Measurements from ENCODE around the gene ZNF853.
A peak's percentile ranks its signal among the peaks of the same experiment; 100 is the strongest.

ZNF853 gene

DNA sequence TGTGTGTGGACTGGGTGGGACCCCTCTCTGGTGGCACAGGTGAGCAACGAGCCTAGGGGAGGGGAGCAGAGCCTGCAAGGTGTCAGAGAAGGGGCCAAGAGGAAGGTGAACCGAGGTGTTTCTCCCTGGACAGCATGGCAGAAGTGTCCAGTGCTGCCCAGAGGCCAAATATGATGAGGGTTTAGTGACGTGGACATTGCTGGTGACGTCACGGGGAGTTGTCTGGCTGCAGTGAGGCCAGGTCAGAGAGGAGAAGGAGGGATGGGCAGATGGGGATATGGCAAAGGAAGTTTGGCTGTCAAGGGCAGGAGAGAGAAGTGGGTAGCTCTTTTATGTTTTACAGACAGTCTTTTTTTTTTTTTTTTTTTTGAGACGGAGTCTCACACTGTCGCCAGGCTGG lies 2.6 kb upstream of the ZNF853 start:
- no peak for DNase-seq (ENCODE audit: low read depth)
- TF ChIP-seq, protein P1, sequence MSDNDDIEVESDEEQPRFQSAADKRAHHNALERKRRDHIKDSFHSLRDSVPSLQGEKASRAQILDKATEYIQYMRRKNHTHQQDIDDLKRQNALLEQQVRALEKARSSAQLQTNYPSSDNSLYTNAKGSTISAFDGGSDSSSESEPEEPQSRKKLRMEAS (IDR thresholded peaks at IDR 0.05; ENCODE audit: low read depth, low read length): no peak
- TF ChIP-seq, protein P2, sequence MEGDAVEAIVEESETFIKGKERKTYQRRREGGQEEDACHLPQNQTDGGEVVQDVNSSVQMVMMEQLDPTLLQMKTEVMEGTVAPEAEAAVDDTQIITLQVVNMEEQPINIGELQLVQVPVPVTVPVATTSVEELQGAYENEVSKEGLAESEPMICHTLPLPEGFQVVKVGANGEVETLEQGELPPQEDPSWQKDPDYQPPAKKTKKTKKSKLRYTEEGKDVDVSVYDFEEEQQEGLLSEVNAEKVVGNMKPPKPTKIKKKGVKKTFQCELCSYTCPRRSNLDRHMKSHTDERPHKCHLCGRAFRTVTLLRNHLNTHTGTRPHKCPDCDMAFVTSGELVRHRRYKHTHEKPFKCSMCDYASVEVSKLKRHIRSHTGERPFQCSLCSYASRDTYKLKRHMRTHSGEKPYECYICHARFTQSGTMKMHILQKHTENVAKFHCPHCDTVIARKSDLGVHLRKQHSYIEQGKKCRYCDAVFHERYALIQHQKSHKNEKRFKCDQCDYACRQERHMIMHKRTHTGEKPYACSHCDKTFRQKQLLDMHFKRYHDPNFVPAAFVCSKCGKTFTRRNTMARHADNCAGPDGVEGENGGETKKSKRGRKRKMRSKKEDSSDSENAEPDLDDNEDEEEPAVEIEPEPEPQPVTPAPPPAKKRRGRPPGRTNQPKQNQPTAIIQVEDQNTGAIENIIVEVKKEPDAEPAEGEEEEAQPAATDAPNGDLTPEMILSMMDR (IDR thresholded peaks at IDR 0.05; ENCODE audit: low read depth, low read length): no peak
- TF ChIP-seq POLR2A (IDR thresholded peaks at IDR 0.05; ENCODE audit: extremely low read depth, insufficient read length) (no peak), MYC (IDR thresholded peaks at IDR 0.05; ENCODE audit: low read depth, low read length) (no peak)
- H3K4me3 ChIP-seq (ENCODE audit: low read depth, low read length): no peak overlapping the region

DNA sequence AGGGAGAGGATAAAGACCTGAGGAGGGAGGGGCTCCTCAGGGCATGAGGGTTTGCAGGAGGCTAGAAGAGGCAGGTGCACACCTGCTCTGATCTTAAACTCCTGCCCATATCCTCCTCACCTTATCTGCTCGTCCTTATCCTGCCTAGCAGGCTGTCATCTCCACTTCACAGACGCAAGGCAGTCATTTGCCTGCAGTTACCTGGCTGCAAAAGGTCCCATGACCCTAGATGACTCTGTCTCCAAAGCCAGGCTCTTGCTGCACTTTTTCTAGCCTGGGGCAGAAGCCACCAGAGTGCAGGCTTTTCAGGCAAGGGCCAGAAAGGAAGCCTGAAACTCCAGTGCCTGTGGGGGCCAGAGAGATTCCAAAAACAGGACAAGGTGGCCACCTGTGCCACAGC lies 1.7 kb upstream of the ZNF853 start:
- no peak overlapping the region for H3K4me3 ChIP-seq (ENCODE audit: low read depth, low read length)
- DNase-seq (ENCODE audit: low read depth): no peak
- TF ChIP-seq, protein P2 (IDR thresholded peaks at IDR 0.05; ENCODE audit: low read depth, low read length): no peak
- TF ChIP-seq, protein P1 (IDR thresholded peaks at IDR 0.05; ENCODE audit: low read depth, low read length): no peak
- TF ChIP-seq POLR2A (IDR thresholded peaks at IDR 0.05; ENCODE audit: extremely low read depth, insufficient read length) (no peak), MYC (IDR thresholded peaks at IDR 0.05; ENCODE audit: low read depth, low read length) (no peak)

DNA sequence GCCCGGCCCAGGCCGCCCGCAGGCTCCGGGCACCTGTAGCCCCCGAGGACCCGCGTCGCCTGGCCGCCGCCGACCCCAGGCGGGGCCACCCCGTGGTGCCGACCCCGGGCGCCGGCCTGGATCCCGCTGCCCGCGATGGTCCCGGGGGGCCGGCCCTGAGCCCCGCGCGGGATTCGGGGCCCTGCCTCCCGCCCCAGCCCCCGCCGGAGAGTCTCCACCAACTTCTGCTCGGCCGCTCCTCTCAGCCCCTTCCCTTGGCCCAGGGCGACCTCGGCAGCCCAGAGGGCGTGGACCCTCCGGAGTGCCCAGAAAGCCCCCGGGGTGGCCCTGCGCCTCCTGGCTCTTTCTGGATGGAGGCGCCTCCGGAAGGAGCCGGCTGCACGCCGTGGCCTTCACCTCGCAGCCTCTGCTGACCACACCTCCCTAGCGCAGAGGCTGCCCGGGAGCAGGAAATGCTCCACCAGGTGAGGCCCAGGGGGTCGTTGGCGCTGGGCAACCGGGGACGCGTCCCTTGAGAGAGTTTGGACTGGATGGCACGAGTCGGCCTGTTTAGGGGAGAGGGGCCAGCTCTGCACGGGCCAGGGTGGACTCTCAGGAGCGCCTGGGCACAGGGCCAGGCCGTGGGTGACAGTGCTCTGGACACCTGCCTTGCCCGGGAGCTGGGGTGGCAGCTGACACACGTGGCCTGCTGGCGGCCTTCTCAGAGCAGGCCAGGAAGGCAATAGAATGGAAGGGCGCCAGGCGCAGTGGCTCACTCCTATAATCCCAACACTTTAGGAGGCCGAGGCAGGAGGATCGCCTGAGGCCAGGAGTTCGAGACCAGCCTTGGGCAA lies 529 bp downstream of the ZNF853 start:
- TF ChIP-seq, protein P1 (IDR thresholded peaks at IDR 0.05; ENCODE audit: low read depth, low read length): no peak
- TF ChIP-seq POLR2A (IDR thresholded peaks at IDR 0.05; ENCODE audit: extremely low read depth, insufficient read length) (no peak), MYC (IDR thresholded peaks at IDR 0.05; ENCODE audit: low read depth, low read length) (no peak)
- TF ChIP-seq, protein P2 (IDR thresholded peaks at IDR 0.05; ENCODE audit: low read depth, low read length): no peak
- DNase-seq (ENCODE audit: low read depth): no peak
- H3K4me3 ChIP-seq (ENCODE audit: low read depth, low read length): no peak overlapping the region

DNA sequence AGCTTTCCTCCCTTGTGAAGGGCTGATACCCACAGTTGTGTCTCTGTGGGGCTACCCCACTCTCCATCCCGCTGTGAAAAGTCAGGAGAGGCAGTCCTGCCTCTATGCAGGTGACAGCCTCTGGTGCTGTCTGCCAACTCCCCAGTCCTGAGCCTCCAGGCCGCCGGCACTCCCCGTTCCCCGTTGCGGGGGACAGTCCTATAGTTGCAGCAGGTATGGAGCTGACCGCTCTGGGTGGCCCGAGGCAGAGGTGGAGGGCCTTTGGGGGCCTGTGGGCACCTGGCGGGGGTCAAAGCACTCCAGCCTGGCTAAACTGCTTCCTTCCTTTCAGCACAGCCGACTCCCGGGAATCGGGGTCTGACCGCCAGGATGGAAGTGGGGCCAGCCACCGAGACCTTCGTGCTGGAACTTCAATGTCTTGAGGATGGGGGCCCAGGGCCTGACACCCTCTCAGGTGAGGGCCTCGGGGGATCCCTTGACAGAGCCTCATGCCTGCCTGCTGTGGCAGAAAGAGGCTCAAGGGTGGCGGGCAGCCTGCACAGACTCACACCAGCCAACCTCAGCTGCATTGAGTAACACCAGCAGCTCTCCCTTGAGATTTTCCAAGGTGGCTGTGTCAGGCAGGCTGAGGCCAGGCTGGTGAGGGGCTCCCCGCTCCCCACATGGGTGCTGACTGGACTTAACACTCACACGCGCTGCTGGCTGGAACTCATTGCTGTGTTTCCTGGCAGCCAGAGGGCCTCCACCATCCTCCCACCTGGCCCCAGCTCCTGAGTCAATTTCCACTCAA lies 1.6 kb downstream of the ZNF853 start:
- TF ChIP-seq, protein P2 (IDR thresholded peaks at IDR 0.05; ENCODE audit: low read depth, low read length): no peak
- TF ChIP-seq MYC (IDR thresholded peaks at IDR 0.05; ENCODE audit: low read depth, low read length): no peak
- TF ChIP-seq, protein P1 (IDR thresholded peaks at IDR 0.05; ENCODE audit: low read depth, low read length): no peak
- no peak for TF ChIP-seq POLR2A (IDR thresholded peaks at IDR 0.05; ENCODE audit: extremely low read depth, insufficient read length)
- H3K4me3 ChIP-seq (ENCODE audit: low read depth, low read length): no peak overlapping the region
- peak; percentile 74 for DNase-seq (ENCODE audit: low read depth)

DNA sequence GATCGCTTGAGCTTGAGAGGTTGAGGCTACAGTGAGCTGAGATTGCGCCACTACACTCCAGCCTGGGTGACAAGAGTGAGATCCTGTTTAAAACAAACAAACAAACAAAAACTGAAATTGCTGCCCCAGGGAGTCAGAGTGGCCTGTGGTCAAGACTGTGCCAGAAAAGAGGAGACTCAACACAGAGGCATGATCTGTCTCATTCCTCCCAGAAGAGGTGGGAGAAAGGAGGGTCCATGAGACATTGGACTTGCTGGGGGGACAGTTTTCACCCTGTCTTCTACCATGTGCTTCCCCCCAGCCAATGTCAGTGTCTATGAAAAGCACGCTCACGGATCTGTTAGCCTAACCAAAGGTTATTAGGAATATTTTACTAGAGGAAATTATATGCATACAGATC lies 3.2 kb downstream of the ZNF853 start:
- DNase-seq (ENCODE audit: low read depth): no peak
- TF ChIP-seq, protein P1 (IDR thresholded peaks at IDR 0.05; ENCODE audit: low read depth, low read length): no peak
- TF ChIP-seq POLR2A (IDR thresholded peaks at IDR 0.05; ENCODE audit: extremely low read depth, insufficient read length) (no peak), MYC (IDR thresholded peaks at IDR 0.05; ENCODE audit: low read depth, low read length) (no peak)
- TF ChIP-seq, protein P2 (IDR thresholded peaks at IDR 0.05; ENCODE audit: low read depth, low read length): no peak

More for the DNA sequence above, 3.2 kb downstream of the ZNF853 start:
- no peak overlapping the region for H3K4me3 ChIP-seq (ENCODE audit: low read depth, low read length)
